ENCODE results near the gene ZGPAT. TPM values are rescaled to one million over a fixed set of nuclear protein-coding genes. Genes with fewer than 3 reads are reported as not detected.

Gene ZGPAT
- total and polyA plus RNA-seq, 9 of the 15 experiments (the other 6 are each of a cell fraction or from before 2014, with no cell fraction given) = 0.14 to 26.6 (median 7.4) TPM

DNA sequence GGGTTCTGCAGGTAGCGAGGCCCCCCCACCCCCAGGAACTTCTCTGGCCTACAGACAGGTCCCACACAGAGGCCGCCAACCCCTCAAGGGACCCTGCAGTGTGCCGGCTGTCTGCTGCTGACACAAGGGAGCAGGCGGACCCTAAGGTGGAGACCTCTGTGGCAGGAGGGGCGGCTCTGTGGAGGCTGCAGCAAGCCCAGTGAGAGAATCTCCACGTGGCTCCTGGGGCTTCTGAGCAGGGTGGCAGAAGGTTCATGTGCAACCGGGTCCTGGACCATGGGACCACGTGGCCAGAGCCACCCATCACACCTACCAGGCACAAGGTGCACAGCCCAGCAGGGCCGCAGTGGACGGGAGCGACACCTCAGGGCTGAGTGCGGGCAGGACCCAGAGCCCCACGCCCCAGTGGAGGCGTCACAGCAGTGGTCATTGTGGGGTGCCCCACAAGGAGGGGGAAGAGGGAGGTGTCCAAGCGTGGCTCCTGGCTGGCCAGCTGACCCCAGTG is 4.3 kb upstream of the ZGPAT start:
- TF ChIP-seq, protein P1, sequence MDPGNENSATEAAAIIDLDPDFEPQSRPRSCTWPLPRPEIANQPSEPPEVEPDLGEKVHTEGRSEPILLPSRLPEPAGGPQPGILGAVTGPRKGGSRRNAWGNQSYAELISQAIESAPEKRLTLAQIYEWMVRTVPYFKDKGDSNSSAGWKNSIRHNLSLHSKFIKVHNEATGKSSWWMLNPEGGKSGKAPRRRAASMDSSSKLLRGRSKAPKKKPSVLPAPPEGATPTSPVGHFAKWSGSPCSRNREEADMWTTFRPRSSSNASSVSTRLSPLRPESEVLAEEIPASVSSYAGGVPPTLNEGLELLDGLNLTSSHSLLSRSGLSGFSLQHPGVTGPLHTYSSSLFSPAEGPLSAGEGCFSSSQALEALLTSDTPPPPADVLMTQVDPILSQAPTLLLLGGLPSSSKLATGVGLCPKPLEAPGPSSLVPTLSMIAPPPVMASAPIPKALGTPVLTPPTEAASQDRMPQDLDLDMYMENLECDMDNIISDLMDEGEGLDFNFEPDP (CRISPR knock-in tag; IDR thresholded peaks at IDR 0.05) = no peak
- TF ChIP-seq HDAC8 (tag; IDR thresholded peaks at IDR 0.05) = no peak
- peak; percentile 63 for TF ChIP-seq RBFOX2 (IDR thresholded peaks at IDR 0.05; ENCODE audit: low read depth, low read length)
- TF ChIP-seq POLR2G (IDR thresholded peaks at IDR 0.05; ENCODE audit: low read depth, low read length) = peak; percentile 64
- TF ChIP-seq ESRRB (CRISPR knock-in tag; IDR thresholded peaks at IDR 0.05; ENCODE audit: borderline replicate concordance) = no peak
- TF ChIP-seq POLR2A (conservative IDR thresholded peaks at IDR 0.05) = peak; percentile 18; the same call in 1 of the 2 replicates
- TF ChIP-seq, protein P2, sequence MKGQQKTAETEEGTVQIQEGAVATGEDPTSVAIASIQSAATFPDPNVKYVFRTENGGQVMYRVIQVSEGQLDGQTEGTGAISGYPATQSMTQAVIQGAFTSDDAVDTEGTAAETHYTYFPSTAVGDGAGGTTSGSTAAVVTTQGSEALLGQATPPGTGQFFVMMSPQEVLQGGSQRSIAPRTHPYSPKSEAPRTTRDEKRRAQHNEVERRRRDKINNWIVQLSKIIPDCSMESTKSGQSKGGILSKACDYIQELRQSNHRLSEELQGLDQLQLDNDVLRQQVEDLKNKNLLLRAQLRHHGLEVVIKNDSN (CRISPR knock-in tag; IDR thresholded peaks at IDR 0.05) = no peak
- no peak overlapping the region for H3K4me2 ChIP-seq (ENCODE audit: insufficient read depth, low read length)
- H3K4me3 ChIP-seq = no peak overlapping the region
- peaks cover 39% of the 10 kb centered on the region for H3K36me3 ChIP-seq (ENCODE audit: control insufficient read depth, insufficient read depth, low read length)
- no peak for ATAC-seq
- WGBS (ENCODE audit: insufficient coverage, low coverage, missing lambda C conversion rate) = 84% methylated on average over 7 of the region's 15 CpGs
- H3K79me2 ChIP-seq (ENCODE audit: control insufficient read depth, insufficient read depth, low read length) = peaks cover 36% of the 10 kb centered on the region
- no peak for FAIRE-seq
- H2AFZ ChIP-seq (ENCODE audit: low read depth, low read length) = no peak overlapping the region
- peaks cover 16 to 81% of the 10 kb centered on the region in 2 experiments for H3K4me1 ChIP-seq (replicated peaks in 1 of 2; ENCODE audit: control insufficient read depth in 2 of 2, insufficient read depth in 2 of 2, low read length in 2 of 2)
- no peak overlapping the region for H3K27ac ChIP-seq (ENCODE audit: extremely low read depth, low read depth, low read length)
- ChIA-PET POLR2A (interaction anchor here (0.7 to 0.8 kb wide), 2 partner anchors 79 to 167 kb away, joined by 3 read pairs; no protein-coding TSS in a partner anchor), CTCF (ENCODE audit: low intra/inter-chr PET ratio) (interaction anchor here (0.6 kb wide), 1 partner anchor 161 kb away, joined by 4 read pairs; no protein-coding TSS in a partner anchor)
- no peaks in the 10 kb centered on the region for H3K9me1 ChIP-seq (ENCODE audit: control insufficient read depth, insufficient read depth, low read length)
- intact Hi-C loops (cut with micrococcal nuclease) = loop anchor here (10.0 kb wide), 2 partner anchors 81 to 169 kb away; partner anchors contain the start of gene PTK6
- H4K20me1 ChIP-seq (replicated peaks; ENCODE audit: control insufficient read depth, insufficient read depth, low read length) = peaks cover 18% of the 10 kb centered on the region
- H3K9me3 ChIP-seq (replicated peaks; ENCODE audit: control insufficient read depth, insufficient read depth, low read depth, low read length) = no peaks in the 10 kb centered on the region
- in situ Hi-C loops (cut with MboI) = no loop called here
- H3K9ac ChIP-seq (ENCODE audit: insufficient read depth in 1 of 2, low read depth in 2 of 2, low read length in 2 of 2) = no peak overlapping the region; a peak in 1 of 4 replicates
- no TSS peak for BruUV-seq (replicated peaks)
- DNase-seq (ENCODE audit: extremely low read depth in 1 of 4, low spot score in 3 of 4) = peak in 2 of 4 experiments; percentile 6 to 9
- H3K27me3 ChIP-seq (ENCODE audit: control insufficient read depth in 2 of 2, insufficient read depth in 2 of 2, low read length in 2 of 2) = no peaks in the 10 kb centered on the region
